ENCODE results near the gene RASGRP1.

Gene RASGRP1

DNA sequence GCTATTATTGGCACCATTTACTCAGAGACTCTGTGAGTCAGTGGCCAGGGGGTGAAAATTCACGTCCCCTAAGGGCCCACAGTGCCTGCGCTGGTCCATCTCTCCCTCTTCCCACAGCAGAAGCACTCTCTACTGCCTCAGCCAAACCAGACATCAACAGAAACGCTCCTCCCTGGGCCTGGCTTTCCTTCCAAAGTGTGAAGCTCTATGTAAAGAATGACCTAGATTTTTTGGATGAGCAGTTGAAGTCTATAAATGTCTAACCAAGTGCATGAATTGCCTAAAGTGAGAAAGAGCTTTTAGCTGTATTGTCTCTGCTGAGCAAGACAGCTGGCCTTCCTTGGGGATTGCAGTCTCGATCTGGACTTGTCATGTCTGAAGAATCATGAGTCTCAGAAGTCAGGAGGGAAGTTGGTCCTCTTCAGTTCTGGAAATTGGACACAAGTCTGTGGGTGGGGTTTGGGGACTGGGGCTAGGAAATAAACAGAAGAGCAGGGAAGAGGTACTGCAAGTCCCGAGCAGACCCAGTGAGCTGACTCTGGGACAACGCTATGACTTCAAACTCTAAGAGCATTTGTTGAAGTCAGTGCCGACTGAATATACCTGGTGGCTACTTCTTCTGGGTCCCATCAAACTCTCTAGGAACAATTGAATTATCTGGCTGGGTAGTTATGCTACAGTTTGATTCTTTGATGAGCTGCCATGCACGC, 29.0 kb downstream of the RASGRP1 start:
- no peak for DNase-seq (ENCODE audit: low spot score)

DNA sequence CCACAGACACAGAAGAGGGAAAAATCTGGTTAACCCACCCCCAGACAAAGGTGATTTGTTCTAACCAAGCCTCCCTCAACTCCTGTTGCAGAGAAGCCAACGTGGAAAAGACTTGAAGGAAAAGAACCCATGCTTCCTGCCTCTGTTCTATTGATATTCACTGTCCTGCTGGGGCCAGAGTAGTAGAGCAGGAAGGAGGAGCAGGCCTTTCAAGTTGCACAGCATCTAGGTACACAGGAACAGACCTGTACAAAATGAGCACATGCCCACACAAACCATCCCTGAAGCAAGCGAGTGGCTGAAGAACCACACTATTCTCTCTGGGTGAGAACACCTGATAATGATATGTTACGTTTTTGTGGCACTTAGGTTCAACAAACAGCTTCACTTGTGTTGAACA, 29.9 kb downstream of the RASGRP1 start:
- no peak for DNase-seq (ENCODE audit: low spot score)

DNA sequence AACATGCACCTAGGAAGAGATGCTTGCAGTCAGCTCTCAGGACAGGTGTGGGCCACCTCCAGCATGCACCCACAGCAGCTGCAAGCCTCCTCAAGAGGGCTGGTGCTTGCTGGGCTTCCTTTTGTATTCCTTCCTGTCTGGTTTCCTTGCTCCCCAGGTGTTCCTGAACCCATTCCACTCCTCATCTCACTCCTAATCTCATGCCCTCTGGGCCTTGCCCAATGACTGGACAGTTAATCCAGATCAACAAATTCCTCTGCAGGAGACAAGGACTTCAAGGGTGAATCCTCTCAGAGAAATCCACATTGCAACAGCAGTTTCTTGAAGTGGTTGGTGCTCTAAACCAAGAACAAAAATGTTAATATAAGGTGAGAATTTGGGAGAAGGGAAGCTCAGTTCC, 30.7 kb downstream of the RASGRP1 start:
- no peak for DNase-seq (ENCODE audit: low spot score)

DNA sequence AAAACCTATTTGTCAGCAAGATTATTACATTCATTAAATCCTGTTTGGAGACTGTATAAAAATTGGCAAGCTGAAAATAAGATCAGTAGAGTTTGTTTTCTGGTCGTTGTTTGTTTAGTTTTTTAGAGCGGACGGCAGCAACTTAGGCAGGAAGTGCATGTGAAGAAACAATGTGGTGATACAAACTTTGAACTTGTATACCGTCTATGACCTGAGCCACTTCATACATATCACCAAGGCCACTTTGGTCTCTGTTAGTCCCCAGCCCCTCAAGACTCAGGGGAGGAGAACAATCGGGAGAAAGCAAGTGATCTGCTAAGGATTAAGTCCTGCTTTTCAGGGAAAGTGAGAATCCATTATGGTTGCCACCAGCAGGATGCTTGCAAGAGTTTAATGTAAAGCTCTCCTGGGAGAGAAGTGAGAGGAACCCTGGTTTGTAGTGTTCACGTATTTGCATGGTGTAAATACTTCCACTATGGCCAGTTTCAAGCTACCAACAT, 31.1 kb downstream of the RASGRP1 start:
- no peak for DNase-seq (ENCODE audit: low spot score)

DNA sequence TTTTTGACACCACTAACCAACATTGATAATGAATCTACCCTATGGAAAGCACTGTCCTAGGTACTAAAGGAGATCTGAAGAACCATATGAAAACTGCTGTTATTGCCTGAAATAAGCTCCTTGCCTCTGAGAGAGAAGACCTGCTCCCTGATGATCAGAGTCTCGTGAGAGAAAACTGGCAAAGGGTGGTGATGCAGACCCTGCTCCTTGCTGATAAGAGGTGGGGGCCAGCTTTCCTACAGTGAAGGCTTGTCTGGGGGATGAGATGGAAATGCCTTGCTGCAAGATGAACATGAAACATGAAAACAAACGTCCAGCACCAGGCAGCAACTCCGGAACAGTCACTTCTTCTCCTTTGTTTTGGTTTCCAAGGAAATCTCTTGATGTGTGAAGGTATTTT, 31.9 kb downstream of the RASGRP1 start:
- DNase-seq (ENCODE audit: low spot score) = no peak

DNA sequence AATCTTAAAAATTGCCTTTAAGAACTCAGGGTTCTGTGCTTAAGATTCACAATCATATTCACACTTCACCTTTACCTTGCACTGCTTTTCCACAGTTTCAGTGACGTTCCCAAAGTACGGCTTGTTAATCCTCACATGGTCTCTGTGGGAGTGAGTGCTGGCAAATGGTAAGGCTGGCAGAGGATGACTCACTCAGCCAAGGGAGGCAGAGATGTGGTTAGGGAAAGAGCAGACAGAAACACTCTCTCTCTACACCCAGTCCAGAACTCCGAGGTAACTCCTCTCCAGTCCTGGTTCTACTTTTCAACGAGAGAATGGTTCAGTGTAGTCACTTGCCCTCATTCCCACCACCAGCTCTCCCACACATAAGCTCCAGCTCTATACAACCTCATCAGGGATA, 33.1 kb downstream of the RASGRP1 start:
- no peak for DNase-seq (ENCODE audit: low spot score)

- DNase-seq (ENCODE audit: low spot score) = no peak
These were observed 34.5 kb downstream of the RASGRP1 start for GRCh38 chr15:38530113-38530512.

- DNase-seq (ENCODE audit: low spot score) = no peak
These were observed 36.3 kb downstream of the RASGRP1 start for GRCh38 chr15:38528294-38528693.

- no peak for DNase-seq (ENCODE audit: low spot score)
These were observed 38.5 kb downstream of the RASGRP1 start for GRCh38 chr15:38526158-38526557.

DNA sequence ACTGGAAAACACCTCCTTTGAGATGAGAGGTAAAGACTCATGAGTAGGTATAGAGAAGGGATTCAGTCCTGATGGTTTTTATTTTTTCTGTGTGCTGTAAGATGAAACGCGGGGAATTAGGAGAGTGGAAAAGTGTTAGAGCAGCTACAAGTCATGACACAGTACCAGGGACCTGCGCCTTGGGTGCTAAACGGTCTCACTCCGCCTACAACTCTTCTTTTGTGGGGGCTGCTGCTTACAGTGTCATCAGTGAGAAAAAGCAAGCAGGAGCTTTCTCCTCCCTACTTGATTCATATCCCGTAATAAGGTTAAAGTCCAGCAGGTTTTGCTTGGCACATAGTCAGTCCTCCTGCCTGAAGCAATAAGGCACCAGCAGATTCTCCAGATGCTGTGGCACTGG, 39.1 kb downstream of the RASGRP1 start:
- no peak for DNase-seq (ENCODE audit: low spot score)

DNA sequence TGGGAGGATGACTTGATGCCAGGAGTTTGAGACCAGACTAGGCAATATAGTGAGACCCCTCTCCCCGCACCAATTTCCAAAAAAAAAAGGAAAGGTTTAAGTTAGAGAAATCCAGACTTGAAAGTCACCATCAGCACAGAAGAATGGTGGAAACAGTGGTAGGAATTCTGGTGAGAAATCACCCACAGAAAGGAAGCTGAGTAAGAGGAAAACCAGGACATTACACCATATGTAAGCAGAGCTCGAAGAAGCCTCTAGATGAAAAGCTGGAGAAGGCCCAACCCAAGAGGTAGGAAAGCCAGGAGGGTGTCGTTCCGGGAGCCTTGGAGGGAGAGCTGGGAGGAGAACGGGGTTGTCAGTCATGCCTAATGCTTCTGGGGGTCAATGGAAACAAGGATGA, 40.5 kb downstream of the RASGRP1 start:
- no peak for DNase-seq (ENCODE audit: low spot score)

DNA sequence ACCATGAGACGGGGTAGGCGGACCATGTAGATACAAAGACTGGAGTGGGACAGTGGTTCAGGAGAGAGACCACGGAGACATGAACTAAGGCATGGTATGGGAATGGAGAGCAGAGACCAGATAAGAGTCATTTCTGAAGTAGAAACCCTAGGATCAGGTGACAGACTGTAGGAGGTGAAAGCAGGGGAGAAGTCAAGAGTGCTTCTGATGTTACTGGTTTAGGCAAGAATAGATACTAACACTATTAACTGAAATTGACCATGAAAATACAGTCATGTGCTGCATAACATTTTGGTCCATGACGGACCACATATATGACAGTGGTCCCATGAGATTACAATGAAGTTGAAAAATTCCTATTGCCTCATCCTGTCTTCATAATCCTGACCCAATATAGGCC, 41.7 kb downstream of the RASGRP1 start:
- no peak for DNase-seq (ENCODE audit: low spot score)

- DNase-seq (ENCODE audit: low spot score) = no peak
These were observed 43.3 kb downstream of the RASGRP1 start for GRCh38 chr15:38521316-38521715.

GRCh38 chr15:38520035-38520434, 44.6 kb downstream of the RASGRP1 start:
- DNase-seq (ENCODE audit: low spot score) = no peak

- DNase-seq (ENCODE audit: low spot score) = no peak
These were observed 46.5 kb downstream of the RASGRP1 start for GRCh38 chr15:38518084-38518483.

- DNase-seq (ENCODE audit: low spot score) = no peak
These were observed 47.2 kb downstream of the RASGRP1 start for GRCh38 chr15:38517312-38517975.

GRCh38 chr15:38516626-38517025, 48.0 kb downstream of the RASGRP1 start:
- DNase-seq (ENCODE audit: low spot score) = no peak

GRCh38 chr15:38514601-38515000, 50.0 kb downstream of the RASGRP1 start:
- DNase-seq (ENCODE audit: low spot score) = no peak

DNA sequence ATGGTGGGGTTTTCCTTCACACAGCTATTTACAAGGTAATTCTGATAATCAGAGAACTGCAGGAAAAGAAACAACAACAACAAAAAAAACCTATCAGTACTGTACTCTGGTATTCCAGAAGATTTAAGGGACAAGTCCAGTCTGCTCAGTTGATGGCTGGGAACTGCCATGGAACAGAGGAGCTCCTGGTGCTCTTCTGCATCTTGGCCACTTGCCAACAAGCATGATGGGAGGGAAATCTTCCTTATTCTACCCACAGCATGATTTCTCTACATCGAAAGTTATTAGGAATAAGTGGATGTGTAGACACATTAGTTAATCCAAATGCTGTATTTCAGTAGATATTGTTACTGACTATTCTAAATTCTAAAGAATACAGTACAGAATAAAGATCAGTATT, 51.7 kb downstream of the RASGRP1 start:
- DNase-seq (ENCODE audit: low spot score) = no peak

- no peak for DNase-seq (ENCODE audit: low spot score)
These were observed 55.5 kb downstream of the RASGRP1 start for GRCh38 chr15:38509152-38509551.

- DNase-seq (ENCODE audit: low spot score) = no peak
These were observed 56.0 kb downstream of the RASGRP1 start for GRCh38 chr15:38508647-38509046.

- no peak for DNase-seq (ENCODE audit: low spot score)
These were observed 57.0 kb downstream of the RASGRP1 start for GRCh38 chr15:38507570-38507969.

DNA sequence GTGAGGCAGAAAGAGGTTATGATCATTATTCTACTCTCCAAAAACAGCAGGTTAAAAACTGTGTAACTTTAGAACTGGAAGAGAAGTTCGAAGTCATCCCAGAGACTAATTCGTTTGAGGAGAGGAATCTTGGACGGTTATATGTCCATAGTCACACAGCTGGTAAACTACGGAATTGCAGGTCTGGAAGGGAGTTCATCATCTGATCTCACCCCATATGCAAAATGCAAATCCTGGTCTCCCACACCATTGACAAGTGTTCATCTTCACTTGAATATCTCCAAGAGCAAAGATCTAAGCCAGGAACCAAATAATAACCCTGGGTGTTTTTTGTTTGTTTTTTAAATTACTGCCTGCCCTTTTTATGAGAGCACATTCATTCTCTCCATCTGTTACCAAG, 57.6 kb downstream of the RASGRP1 start:
- no peak for DNase-seq (ENCODE audit: low spot score)
